Activated CD4-positive, alpha-beta memory T cell treated with anti-CD3 and anti-CD28 coated beads for 36 hours (primary cell): Measurements from ENCODE around the gene LRRC8C. TPM values are rescaled to one million over a fixed set of nuclear protein-coding genes. Genes with fewer than 3 reads are reported as not detected.

ENCODE experiments used
- CTCF ChIA-PET: fragments of 350-600 bp; sonication (Branson Sonifier 250); formaldehyde crosslinking; loops from one replicate; lab custom pipeline; 2021; ENCODE audit warnings: antibody characterized with exemption, inconsistent platforms; lab: Charles Lee
- POLR2A ChIA-PET: fragments of 350-600 bp; sonication (Branson Sonifier 250); formaldehyde crosslinking; loops from one replicate; lab custom pipeline; 2021; ENCODE audit warnings: antibody characterized with exemption; lab: Charles Lee
- DNase-seq: peaks from one replicate; pipeline ENCODE4 v3.0.0-alpha.2; 2020
- H3K27ac Mint-ChIP-seq: one replicate; pipeline ENCODE4 v1.8.0; 2021; ENCODE audit warnings: mixed read lengths
- H3K27me3 Mint-ChIP-seq: one replicate; pipeline ENCODE4 v1.8.0; 2021; ENCODE audit warnings: mixed read lengths
- H3K36me3 Mint-ChIP-seq: one replicate; pipeline ENCODE4 v1.8.0; 2021; ENCODE audit warnings: mixed read lengths
- H3K4me1 Mint-ChIP-seq: one replicate; pipeline ENCODE4 v1.8.0; 2021; ENCODE audit warnings: low read depth, mixed read lengths
- H3K4me3 Mint-ChIP-seq: one replicate; pipeline ENCODE4 v1.8.0; 2021; ENCODE audit warnings: mild to moderate bottlenecking, mixed read lengths
- H3K9me3 Mint-ChIP-seq: one replicate; pipeline ENCODE4 v1.8.0; 2021; ENCODE audit warnings: mixed read lengths
- intact Hi-C: fragments of 100-400 bp; cut with micrococcal nuclease; formaldehyde crosslinking; loops from one replicate; pipeline ENCODE4 v1.15.1; 2023
- total RNA-seq, 2 experiments: library from RNA; stranded (reverse); gene quantifications; one replicate each; pipeline ENCODE4 v1.2.3, GENCODE V29; 2021

The LRRC8C gene
- total RNA-seq, 2 experiments from 2014 or later, result 36.4 to 40.4 TPM

DNA sequence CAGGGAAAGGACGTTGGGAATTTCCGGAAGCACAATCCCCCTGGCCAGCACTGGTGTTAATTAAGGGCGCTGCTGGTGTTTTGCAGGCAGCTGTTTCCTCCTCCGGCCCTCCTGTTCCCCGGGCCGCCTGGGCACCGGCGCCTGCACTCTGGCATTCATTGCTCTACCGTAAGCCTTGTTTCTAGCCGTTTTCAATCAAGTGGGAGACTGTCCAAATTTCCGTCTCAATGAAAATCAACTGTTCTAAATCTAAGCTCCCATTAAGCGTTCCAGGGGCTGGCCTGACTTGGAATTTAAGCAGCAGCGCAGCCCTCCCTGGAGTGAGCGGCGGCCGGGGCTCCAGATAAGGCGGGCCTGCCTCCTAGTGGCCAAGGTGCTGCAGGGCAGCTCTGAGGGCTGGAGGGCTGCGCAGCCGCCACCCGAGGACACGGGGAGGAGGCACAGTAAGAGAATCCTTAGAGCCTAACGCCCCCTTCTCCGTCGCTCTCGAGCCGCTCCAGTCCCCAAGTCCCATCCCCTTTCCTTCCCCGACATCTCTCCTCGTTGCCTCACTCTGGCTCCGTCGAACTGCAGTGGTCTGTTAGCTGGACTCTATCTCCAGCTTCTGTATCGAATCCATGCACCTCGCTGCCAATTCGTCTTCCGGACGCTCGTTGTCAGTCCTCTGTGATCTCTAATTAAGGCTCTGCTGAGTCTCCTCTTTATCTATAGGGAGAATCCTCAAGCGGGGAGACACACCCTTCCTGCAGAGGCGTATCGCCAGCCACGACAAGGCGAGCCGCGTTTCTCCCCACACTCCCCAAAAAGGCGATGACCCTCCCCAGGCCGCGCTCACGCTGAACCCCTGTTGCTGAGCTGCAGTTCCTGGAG, 130.1 kb downstream of the LRRC8C start:
- no peaks in the 10 kb centered on the region for H3K27me3 Mint-ChIP-seq
- ChIA-PET POLR2A (interaction anchor here (0.8 to 3.0 kb wide), 13 partner anchors 43 to 239 kb away, joined by 3 to 21 read pairs (median 4); partner anchors contain the start of genes LRRC8B and LRRC8C), CTCF (interaction anchor here (0.7 to 5.0 kb wide), 78 partner anchors 8 to 298 kb away, joined by 3 to 154 read pairs (median 6); partner anchors contain the start of genes LRRC8B, LRRC8C and LRRC8D)
- no peaks in the 10 kb centered on the region for H3K9me3 Mint-ChIP-seq
- H3K4me3 Mint-ChIP-seq, result peak overlapping the region; percentile 72
- H3K4me1 Mint-ChIP-seq, result peaks cover 46% of the 10 kb centered on the region
- H3K27ac Mint-ChIP-seq, result peak overlapping the region; percentile 80
- peak; percentile 91 for DNase-seq
- intact Hi-C loops, result loop anchor here (1.0 to 2.0 kb wide), 6 partner anchors 16 to 280 kb away; partner anchors contain the start of gene LRRC8B
- H3K36me3 Mint-ChIP-seq, result no peaks in the 10 kb centered on the region

DNA sequence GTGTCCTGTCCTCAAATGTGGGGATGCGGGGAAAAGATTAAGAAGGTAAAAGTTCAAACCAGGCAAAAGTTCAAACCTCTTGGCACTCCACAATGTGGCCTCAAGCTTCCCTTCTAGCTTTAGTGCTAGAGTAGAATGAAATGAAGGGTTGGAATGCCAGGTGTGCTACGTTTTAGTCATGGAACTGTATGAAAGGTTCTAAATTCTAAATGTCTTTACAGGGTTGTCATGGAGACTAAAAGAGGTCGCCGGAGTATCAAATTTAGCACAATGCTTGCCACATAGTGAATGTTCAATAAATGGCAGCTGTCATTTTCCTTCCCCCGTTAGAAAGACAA, 130.7 kb downstream of the LRRC8C start:
- DNase-seq, result no peak
- H3K4me3 Mint-ChIP-seq, result peak overlapping the region; percentile 72
- peaks cover 40% of the 10 kb centered on the region for H3K4me1 Mint-ChIP-seq
- POLR2A ChIA-PET, result interaction anchor here (0.8 to 3.0 kb wide), 11 partner anchors 43 to 239 kb away, joined by 3 to 21 read pairs (median 4); partner anchors contain the start of genes LRRC8B and LRRC8C
- intact Hi-C loops, result loop anchor here (1.0 to 2.0 kb wide), 6 partner anchors 15 to 280 kb away; partner anchors contain the start of gene LRRC8B
- H3K27ac Mint-ChIP-seq, result peak overlapping the region; percentile 80
- no peaks in the 10 kb centered on the region for H3K9me3 Mint-ChIP-seq
- H3K36me3 Mint-ChIP-seq, result no peaks in the 10 kb centered on the region
- CTCF ChIA-PET, result interaction anchor here (0.7 to 5.0 kb wide), 69 partner anchors 9 to 299 kb away, joined by 3 to 154 read pairs (median 6); partner anchors contain the start of genes LRRC8B, LRRC8C and LRRC8D
- no peaks in the 10 kb centered on the region for H3K27me3 Mint-ChIP-seq

DNA sequence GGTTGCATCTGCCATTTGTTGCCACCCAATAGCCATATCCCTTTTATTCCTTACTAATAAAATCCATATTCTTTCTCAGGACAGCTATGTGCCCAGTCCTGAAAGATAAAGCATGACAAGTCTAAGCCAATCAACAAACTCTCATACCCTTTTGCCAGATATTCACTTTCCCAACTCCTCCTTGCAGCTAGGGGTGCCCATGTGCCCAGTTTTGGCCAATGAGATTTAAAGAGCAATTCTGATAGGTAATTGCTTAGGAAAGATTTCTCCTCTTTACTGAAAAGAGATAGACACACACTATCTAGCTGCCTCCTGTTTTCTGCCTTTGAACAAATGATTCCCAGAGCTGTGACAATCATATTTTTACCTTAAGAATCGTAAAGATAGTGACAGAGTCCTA, 132.9 kb downstream of the LRRC8C start:
- CTCF ChIA-PET, result interaction anchor here (2.3 to 5.0 kb wide), 3 partner anchors 16 to 282 kb away, joined by 5 to 54 read pairs (median 38); no protein-coding TSS in a partner anchor
- H3K9me3 Mint-ChIP-seq, result no peaks in the 10 kb centered on the region
- no peak for DNase-seq
- peaks cover 24% of the 10 kb centered on the region for H3K4me1 Mint-ChIP-seq
- H3K4me3 Mint-ChIP-seq, result no peak overlapping the region
- intact Hi-C loops, result no loop called here
- H3K27ac Mint-ChIP-seq, result no peak overlapping the region
- POLR2A ChIA-PET, result no interaction called here
- H3K36me3 Mint-ChIP-seq, result no peaks in the 10 kb centered on the region
- H3K27me3 Mint-ChIP-seq, result no peaks in the 10 kb centered on the region

DNA sequence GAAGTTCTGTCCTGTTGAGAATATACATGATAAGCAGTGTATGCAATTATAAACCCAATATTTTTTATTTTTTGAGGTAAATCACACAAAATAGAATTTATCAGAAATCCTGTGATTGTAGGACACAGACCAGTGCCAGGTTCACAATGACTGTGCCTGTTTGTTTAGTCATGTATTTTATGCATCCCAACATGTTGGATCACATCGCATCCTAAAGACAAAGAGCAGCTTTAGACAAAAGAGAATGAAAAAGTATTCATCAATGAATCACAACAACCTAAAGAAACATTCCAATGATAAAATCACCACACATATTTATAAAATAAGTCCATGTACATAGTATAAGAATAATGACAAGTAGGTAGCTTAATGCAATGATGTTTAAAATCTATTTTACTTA, 134.7 kb downstream of the LRRC8C start:
- ChIA-PET POLR2A (no interaction called here), CTCF (interaction anchor here (1.0 kb wide), 1 partner anchor 286 kb away, joined by 4 read pairs; no protein-coding TSS in a partner anchor)
- Mint-ChIP-seq H3K36me3 (no peaks in the 10 kb centered on the region), H3K27ac (no peak overlapping the region), H3K4me3 (no peak overlapping the region), H3K27me3 (no peaks in the 10 kb centered on the region), H3K9me3 (no peaks in the 10 kb centered on the region), H3K4me1 (peaks cover 14% of the 10 kb centered on the region)
- no peak for DNase-seq
- intact Hi-C loops, result no loop called here

Other genes starting within 250 kb of the LRRC8C start
- 10 to 100 TPM; 41.1 to 42.1 TPM for gene LRRC8B, start 108.3 kb upstream of the LRRC8C start, total RNA-seq
- 10 to 100 TPM; 17.7 to 19.4 TPM for gene LRRC8D, start 187.9 kb downstream of the LRRC8C start, total RNA-seq